ENCODE measurements around the gene WSB1. TPM values are rescaled to one million over a fixed set of nuclear protein-coding genes. Genes with fewer than 3 reads are reported as not detected.

Gene WSB1
- total and polyA plus RNA-seq, 2 of the 8 experiments (the other 6 are each of a cell fraction or from before 2014, with no cell fraction given) = 113 to 140 TPM

DNA sequence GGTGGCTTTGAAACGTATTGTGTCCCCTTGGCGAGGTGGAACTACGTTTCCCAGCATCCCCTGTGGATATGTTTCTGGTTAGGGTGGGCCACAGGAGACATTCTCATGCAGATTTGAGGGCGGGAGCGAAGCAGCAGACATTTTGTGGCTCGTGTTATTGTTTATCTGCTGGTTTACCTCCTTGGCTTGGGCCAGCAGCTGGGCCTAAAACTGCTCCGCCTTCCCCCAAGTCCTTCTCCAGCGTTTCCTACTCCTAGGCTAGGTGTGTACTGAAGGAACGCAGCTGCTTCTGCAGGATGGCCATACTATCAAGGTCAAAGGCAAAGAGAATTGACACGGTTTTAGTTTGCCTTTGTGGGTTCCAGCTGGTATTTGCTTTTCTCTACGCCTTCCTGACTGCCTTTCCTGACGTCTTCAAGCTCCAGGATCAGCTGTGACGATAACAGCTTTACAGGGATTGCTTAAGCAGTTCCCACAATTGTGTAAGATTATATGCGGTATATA is 17.2 kb upstream of the WSB1 start (continued):
- TF ChIP-seq JUN (IDR thresholded peaks at IDR 0.05; ENCODE audit: low read depth, low read length) (no peak), CEBPB (IDR thresholded peaks at IDR 0.05; ENCODE audit: low read depth, low read length) (0 out of 2 replicates have a peak, but pooled peaks have one; percentile 30), USF2 (IDR thresholded peaks at IDR 0.05; ENCODE audit: low read length) (no peak), SIN3A (conservative IDR thresholded peaks at IDR 0.05 in 1 of 2, IDR thresholded peaks at IDR 0.05 in 1 of 2; ENCODE audit: low read depth in 1 of 2, low read length in 2 of 2) (peak; percentile 39 to 83; a peak in 2 of 4 replicates), TBP (IDR thresholded peaks at IDR 0.05; ENCODE audit: low read depth, low read length) (peak; percentile 63), TAF1 (IDR thresholded peaks at IDR 0.05; ENCODE audit: low read depth, low read length) (peak; percentile 74; the same call in 1 of the 2 replicates), CTBP2 (IDR thresholded peaks at IDR 0.05; ENCODE audit: borderline replicate concordance, insufficient read depth, insufficient read length, low read length) (no peak), POU5F1 (IDR thresholded peaks at IDR 0.05; ENCODE audit: low read depth, low read length) (peak; percentile 99), SIRT6 (IDR thresholded peaks at IDR 0.05; ENCODE audit: low read length) (no peak), YY1 (IDR thresholded peaks at IDR 0.05; ENCODE audit: low read depth, low read length) (peak; percentile 95), E2F6 (IDR thresholded peaks at IDR 0.05) (peak; percentile 88), RNF2 (IDR thresholded peaks at IDR 0.05; ENCODE audit: borderline replicate concordance, low read depth, low read length, missing control alignments, poor library complexity, severe bottlenecking) (no peak), ZNF274 (IDR thresholded peaks at IDR 0.05; ENCODE audit: borderline replicate concordance, extremely low read depth, low read length) (no peak), CTCF (IDR thresholded peaks at IDR 0.05; ENCODE audit: control extremely low read depth in 1 of 3, insufficient read depth in 1 of 3, low read depth in 1 of 3, low read length in 3 of 3) (no peak), RAD21 (IDR thresholded peaks at IDR 0.05 in 1 of 2, conservative IDR thresholded peaks at IDR 0.05 in 1 of 2; ENCODE audit: low read depth in 2 of 2, low read length in 2 of 2) (no peak), SP1 (IDR thresholded peaks at IDR 0.05; ENCODE audit: low read depth, low read length) (peak; percentile 69; the same call in 1 of the 2 replicates), RBBP5 (IDR thresholded peaks at IDR 0.05; ENCODE audit: borderline replicate concordance, low read depth, low read length) (0 out of 2 replicates have a peak, but pooled peaks have one; percentile 42), ASH2L (IDR thresholded peaks at IDR 0.05; ENCODE audit: low read length) (peak; percentile 79), SIX5 (IDR thresholded peaks at IDR 0.05; ENCODE audit: low read depth, low read length) (peak; percentile 89)
- TF ChIP-seq, protein P1, sequence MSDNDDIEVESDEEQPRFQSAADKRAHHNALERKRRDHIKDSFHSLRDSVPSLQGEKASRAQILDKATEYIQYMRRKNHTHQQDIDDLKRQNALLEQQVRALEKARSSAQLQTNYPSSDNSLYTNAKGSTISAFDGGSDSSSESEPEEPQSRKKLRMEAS (IDR thresholded peaks at IDR 0.05) = peak; percentile 89

Measured in H1 (cell line).